DND-41 (cell line): ENCODE data around the gene NPNT.

Source experiments
- ATAC-seq: fragments of 200-7000 bp; cut with Tn5 transposase; 3 replicates; pipeline ENCODE4 v1.9.1; 2021; ENCODE audit warnings: low read depth; ENCODE audit not compliant: insufficient read depth
- DNase-seq: peaks from one replicate; pipeline ENCODE4 v3.0.0-alpha.2; 2020
- H2AFZ ChIP-seq: 2 replicates; pipeline ENCODE4 v1.6.0; 2012; ENCODE audit warnings: low read depth, low read length
- H3K27ac ChIP-seq: 2 replicates; pipeline ENCODE4 v1.5.1; 2012; ENCODE audit warnings: low read length, inconsistent platforms
- H3K27me3 ChIP-seq: fragments of 200-600 bp; sonication (generic); 2 replicates; pipeline ENCODE4 v1.6.0; 2012; ENCODE audit warnings: low read length, mild to moderate bottlenecking, inconsistent platforms; ENCODE audit not compliant: insufficient read depth, poor library complexity
- H3K36me3 ChIP-seq: 2 replicates; pipeline ENCODE4 v1.5.1; 2012; ENCODE audit warnings: low read length, inconsistent platforms; ENCODE audit not compliant: insufficient read depth
- H3K4me1 ChIP-seq: 2 replicates; pipeline ENCODE4 v1.5.1; 2012; ENCODE audit warnings: mild to moderate bottlenecking, low read length; ENCODE audit not compliant: insufficient read depth
- H3K4me2 ChIP-seq: 2 replicates; pipeline ENCODE4 v1.6.0; 2012; ENCODE audit warnings: mild to moderate bottlenecking, moderate library complexity, low read length, inconsistent platforms; ENCODE audit not compliant: insufficient read depth
- H3K4me3 ChIP-seq, 2 experiments: fragments of 200-600 bp in 1 of 2; shearing (Covaris generic) in 1 of 2; 2 replicates each; pipeline ENCODE4 v1.5.1; 2012 to 2016; ENCODE audit warnings: inconsistent platforms in 2 of 2, low read length in 2 of 2, mild to moderate bottlenecking in 2 of 2, low read depth in 1 of 2, moderate library complexity in 1 of 2
- H3K79me2 ChIP-seq: 2 replicates; pipeline ENCODE4 v1.6.0; 2012; ENCODE audit warnings: low read length, inconsistent platforms; ENCODE audit not compliant: insufficient read depth
- H3K9ac ChIP-seq: 2 replicates; pipeline ENCODE4 v1.6.0; 2012; ENCODE audit warnings: low read depth, mild to moderate bottlenecking, inconsistent platforms, low read length, moderate library complexity
- H3K9me3 ChIP-seq: 2 replicates; pipeline ENCODE4 v1.5.1; 2012; ENCODE audit warnings: low read length, moderate library complexity, mild to moderate bottlenecking, inconsistent platforms; ENCODE audit not compliant: insufficient read depth, severe bottlenecking
- H4K20me1 ChIP-seq: 2 replicates; pipeline ENCODE4 v1.6.0; 2012; ENCODE audit warnings: low read length; ENCODE audit not compliant: insufficient read depth
- CTCF ChIP-seq: IDR thresholded peaks from 2 replicates; pipeline ENCODE4 v1.5.1; 2012; ENCODE audit warnings: borderline replicate concordance, low read length, moderate library complexity, mild to moderate bottlenecking; ENCODE audit not compliant: poor library complexity, severe bottlenecking; ENCODE audit errors: extremely low read depth
- EZH2 ChIP-seq: IDR thresholded peaks from 3 replicates; pipeline ENCODE4 v1.6.1; 2012; ENCODE audit warnings: borderline replicate concordance, low read depth, mild to moderate bottlenecking, moderate library complexity, low read length, inconsistent platforms; ENCODE audit not compliant: severe bottlenecking

Gene NPNT

GRCh38 chr4:105895583-105896460 is 551 bp downstream of the NPNT start:
- TF ChIP-seq EZH2 (no peak), CTCF (no peak)
- Histone ChIP-seq H3K4me1 (no peaks in the 10 kb centered on the region), H3K27ac (no peak overlapping the region), H4K20me1 (no peaks in the 10 kb centered on the region), H3K4me3 (no peak overlapping the region), H3K4me2 (no peak overlapping the region), H3K9me3 (no peaks in the 10 kb centered on the region), H3K36me3 (no peaks in the 10 kb centered on the region), H3K27me3 (no peaks in the 10 kb centered on the region), H3K9ac (no peak overlapping the region), H2AFZ (no peak overlapping the region), H3K79me2 (no peaks in the 10 kb centered on the region)
- DNase-seq (no peak), ATAC-seq (no peak)

- no peaks in the 10 kb centered on the region for H3K79me2 ChIP-seq
- no peak overlapping the region for H3K27ac ChIP-seq
Observed at GRCh38 chr4:105896461-105896942, 1.2 kb downstream of the NPNT start.

GRCh38 chr4:105896984-105897775 is 1.9 kb downstream of the NPNT start:
- H3K4me2 ChIP-seq = no peak overlapping the region
- H3K9me3 ChIP-seq = no peaks in the 10 kb centered on the region
- ATAC-seq = no peak
- no peak overlapping the region for H3K9ac ChIP-seq
- no peak overlapping the region for H3K4me3 ChIP-seq
- H3K36me3 ChIP-seq = no peaks in the 10 kb centered on the region
- no peaks in the 10 kb centered on the region for H3K79me2 ChIP-seq
- TF ChIP-seq EZH2 (no peak), CTCF (no peak)
- no peaks in the 10 kb centered on the region for H3K4me1 ChIP-seq
- no peak overlapping the region for H3K27ac ChIP-seq
- H2AFZ ChIP-seq = no peak overlapping the region
- no peaks in the 10 kb centered on the region for H3K27me3 ChIP-seq
- H4K20me1 ChIP-seq = no peaks in the 10 kb centered on the region
- DNase-seq = no peak

More at GRCh38 chr4:105896461-105896942, 1.2 kb downstream of the NPNT start:
- Histone ChIP-seq H3K27me3 (no peaks in the 10 kb centered on the region), H3K4me1 (no peaks in the 10 kb centered on the region), H2AFZ (no peak overlapping the region), H3K4me3 (no peak overlapping the region), H3K4me2 (no peak overlapping the region), H4K20me1 (no peaks in the 10 kb centered on the region), H3K36me3 (no peaks in the 10 kb centered on the region), H3K9ac (no peak overlapping the region), H3K9me3 (no peaks in the 10 kb centered on the region)
- DNase-seq (no peak), ATAC-seq (no peak)
- TF ChIP-seq EZH2 = no peak
- TF ChIP-seq CTCF = no peak
